ENCODE measurements around the gene ZFR.

DNA sequence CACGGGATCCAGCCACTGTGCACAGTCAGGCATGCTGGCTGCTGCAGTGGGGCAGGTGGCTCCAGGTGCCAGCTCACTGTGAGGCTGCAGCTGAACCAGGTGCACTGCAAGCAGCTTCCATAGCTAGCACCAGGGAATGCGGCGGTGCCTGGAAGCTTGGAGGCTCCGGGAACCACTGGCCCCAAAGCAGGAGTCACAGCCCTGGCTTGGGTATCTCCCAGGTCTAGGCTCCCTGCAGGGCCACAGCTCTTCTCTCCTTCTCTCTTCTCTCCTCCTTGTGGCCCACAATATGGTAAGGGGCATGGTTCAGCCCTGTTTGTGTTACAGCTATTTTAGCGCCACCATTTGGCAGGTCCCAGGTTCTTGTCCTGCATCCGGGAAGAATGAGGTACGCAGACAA lies 125.1 kb downstream of the ZFR start:
- TF ChIP-seq POLR2AphosphoS5 (IDR thresholded peaks at IDR 0.05; ENCODE audit: low read depth, low read length) (no peak), TAF1 (IDR thresholded peaks at IDR 0.05; ENCODE audit: borderline replicate concordance, insufficient read depth, low read length) (no peak)
- TF ChIP-seq, protein P1, sequence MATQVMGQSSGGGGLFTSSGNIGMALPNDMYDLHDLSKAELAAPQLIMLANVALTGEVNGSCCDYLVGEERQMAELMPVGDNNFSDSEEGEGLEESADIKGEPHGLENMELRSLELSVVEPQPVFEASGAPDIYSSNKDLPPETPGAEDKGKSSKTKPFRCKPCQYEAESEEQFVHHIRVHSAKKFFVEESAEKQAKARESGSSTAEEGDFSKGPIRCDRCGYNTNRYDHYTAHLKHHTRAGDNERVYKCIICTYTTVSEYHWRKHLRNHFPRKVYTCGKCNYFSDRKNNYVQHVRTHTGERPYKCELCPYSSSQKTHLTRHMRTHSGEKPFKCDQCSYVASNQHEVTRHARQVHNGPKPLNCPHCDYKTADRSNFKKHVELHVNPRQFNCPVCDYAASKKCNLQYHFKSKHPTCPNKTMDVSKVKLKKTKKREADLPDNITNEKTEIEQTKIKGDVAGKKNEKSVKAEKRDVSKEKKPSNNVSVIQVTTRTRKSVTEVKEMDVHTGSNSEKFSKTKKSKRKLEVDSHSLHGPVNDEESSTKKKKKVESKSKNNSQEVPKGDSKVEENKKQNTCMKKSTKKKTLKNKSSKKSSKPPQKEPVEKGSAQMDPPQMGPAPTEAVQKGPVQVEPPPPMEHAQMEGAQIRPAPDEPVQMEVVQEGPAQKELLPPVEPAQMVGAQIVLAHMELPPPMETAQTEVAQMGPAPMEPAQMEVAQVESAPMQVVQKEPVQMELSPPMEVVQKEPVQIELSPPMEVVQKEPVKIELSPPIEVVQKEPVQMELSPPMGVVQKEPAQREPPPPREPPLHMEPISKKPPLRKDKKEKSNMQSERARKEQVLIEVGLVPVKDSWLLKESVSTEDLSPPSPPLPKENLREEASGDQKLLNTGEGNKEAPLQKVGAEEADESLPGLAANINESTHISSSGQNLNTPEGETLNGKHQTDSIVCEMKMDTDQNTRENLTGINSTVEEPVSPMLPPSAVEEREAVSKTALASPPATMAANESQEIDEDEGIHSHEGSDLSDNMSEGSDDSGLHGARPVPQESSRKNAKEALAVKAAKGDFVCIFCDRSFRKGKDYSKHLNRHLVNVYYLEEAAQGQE (IDR thresholded peaks at IDR 0.05; ENCODE audit: insufficient read depth in 1 of 2, low read depth in 2 of 2, low read length in 2 of 2): no peak
